Tibial nerve (tissue), 4 donors: ENCODE results near the gene KLF4.
A peak's percentile ranks its signal among the peaks of the same experiment; 100 is the strongest.

Source experiments
- CTCF ChIP-seq, 5 experiments: fragments of 200-600 bp in 3 of 5; fragments of 450-650 bp in 2 of 5; sonication (generic) in 3 of 5; IDR thresholded peaks; one replicate each; pipeline ENCODE4 v1.5.1; 2016 to 2019; ENCODE audit warnings: antibody characterized with exemption in 5 of 5, mild to moderate bottlenecking in 3 of 5, moderate library complexity in 2 of 5
- EP300 ChIP-seq, 2 donors: sonication (generic); formaldehyde crosslinking; IDR thresholded peaks; one replicate each; pipeline ENCODE4 v1.6.1; 2017; ENCODE audit warnings: antibody characterized with exemption in 2 of 2, mild to moderate bottlenecking in 1 of 2
- POLR2A ChIP-seq, 2 donors: fragments of 450-650 bp; IDR thresholded peaks; one replicate each; pipeline ENCODE4 v1.6.1; 2017; ENCODE audit warnings: antibody characterized with exemption in 2 of 2, mild to moderate bottlenecking in 2 of 2, moderate library complexity in 2 of 2

GRCh38 chr9:107480386-107480789 is 9.2 kb downstream of the KLF4 start:
- TF ChIP-seq CTCF (IDR thresholded peaks at IDR 0.05) (no peak), EP300 (IDR thresholded peaks at IDR 0.05) (peak in 1 of 2 donors; percentile 57), POLR2A (IDR thresholded peaks at IDR 0.05) (no peak)
